MM.1S (cell line): ENCODE results near the gene NSL1.

Experiments used
- EZH2 ChIP-seq: fragments of 300-600 bp; sonication (generic); optimal IDR thresholded peaks from 2 replicates; pipeline ENCODE3; 2017; ENCODE audit warnings: low read depth, mild to moderate bottlenecking, antibody characterized with exemption, low read length, mixed read lengths
- TF ChIP-seq, protein P1 (sequence below): fragments of 300-600 bp; sonication (generic); IDR thresholded peaks from 2 replicates; pipeline ENCODE4 v1.5.1; 2016; ENCODE audit warnings: antibody characterized with exemption, low read length, mixed read lengths

DNA sequence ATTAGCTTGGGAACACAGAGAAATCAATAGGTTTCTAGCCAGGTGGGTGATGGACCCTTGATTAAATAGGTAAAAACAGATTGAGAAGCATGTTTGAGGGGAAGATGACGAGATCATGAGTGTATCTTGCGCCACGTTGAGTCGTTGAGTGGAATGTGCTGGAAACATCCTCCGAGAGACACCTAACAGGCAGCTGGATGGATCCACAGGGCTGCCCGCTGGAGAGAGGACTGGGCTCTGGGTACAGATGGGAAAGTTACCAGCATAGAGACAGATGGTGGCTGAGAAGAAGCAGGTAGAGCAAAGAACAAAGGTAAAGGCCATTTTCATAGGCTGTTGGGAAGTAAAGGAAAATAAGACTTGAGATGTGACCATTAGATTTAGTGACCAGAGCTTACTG lies 107.5 kb downstream of the NSL1 start:
- TF ChIP-seq, protein P1, sequence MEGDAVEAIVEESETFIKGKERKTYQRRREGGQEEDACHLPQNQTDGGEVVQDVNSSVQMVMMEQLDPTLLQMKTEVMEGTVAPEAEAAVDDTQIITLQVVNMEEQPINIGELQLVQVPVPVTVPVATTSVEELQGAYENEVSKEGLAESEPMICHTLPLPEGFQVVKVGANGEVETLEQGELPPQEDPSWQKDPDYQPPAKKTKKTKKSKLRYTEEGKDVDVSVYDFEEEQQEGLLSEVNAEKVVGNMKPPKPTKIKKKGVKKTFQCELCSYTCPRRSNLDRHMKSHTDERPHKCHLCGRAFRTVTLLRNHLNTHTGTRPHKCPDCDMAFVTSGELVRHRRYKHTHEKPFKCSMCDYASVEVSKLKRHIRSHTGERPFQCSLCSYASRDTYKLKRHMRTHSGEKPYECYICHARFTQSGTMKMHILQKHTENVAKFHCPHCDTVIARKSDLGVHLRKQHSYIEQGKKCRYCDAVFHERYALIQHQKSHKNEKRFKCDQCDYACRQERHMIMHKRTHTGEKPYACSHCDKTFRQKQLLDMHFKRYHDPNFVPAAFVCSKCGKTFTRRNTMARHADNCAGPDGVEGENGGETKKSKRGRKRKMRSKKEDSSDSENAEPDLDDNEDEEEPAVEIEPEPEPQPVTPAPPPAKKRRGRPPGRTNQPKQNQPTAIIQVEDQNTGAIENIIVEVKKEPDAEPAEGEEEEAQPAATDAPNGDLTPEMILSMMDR = no peak
- no peak for TF ChIP-seq EZH2
